ENCODE data around the gene RTBDN.
A peak's percentile ranks its signal among the peaks of the same experiment; 100 is the strongest.

RTBDN gene

DNA sequence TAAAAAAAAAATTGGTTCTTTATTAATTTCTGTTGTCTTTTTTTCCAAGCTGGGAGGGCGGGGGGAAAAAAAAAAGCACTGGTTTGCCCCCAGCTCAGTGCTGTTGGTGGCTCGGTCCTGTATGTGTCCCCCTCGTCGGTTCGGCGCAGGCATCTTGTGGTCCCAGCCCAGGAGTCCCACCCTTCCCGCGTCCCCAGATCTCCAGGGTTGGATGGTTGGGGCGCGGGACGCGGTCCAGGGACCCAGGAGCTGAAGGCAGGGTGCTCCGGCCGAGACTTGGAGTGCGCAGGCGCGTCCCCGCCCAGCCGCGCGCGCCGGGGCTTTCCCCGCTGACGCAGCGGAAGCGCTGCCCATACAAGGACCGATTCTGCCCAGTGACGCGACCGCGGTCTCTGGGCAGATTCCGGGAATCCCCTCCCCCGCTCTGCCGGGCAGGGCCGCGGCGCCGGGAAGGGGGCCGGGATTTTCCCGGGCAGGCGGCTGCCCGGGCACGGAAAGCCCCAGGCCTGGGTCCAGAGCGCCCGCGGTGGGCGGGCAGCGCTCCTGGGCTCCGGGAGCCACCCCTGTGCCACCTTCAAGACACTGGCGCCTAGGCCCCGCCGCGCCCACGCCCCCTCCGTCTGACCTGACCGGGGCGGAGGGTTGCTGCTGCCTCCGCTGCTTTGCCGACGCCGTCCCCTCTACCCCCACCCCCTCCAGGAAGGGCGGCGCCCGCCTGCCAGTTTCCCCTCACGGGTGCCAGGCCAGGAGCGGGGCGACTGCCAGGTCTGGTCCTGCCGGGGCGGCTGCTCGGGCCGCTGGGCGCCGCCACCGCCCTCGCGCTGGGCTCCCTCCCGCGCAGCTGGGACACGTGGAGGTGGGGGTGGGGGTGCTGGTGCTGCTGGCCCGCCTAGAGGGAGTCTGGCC, 40.8 kb downstream of the RTBDN start:
- peak in 3 of 4 experiments; percentile 83 to 90 (median 89) for DNase-seq (ENCODE audit: low read depth in 4 of 4, low spot score in 1 of 4)

DNA sequence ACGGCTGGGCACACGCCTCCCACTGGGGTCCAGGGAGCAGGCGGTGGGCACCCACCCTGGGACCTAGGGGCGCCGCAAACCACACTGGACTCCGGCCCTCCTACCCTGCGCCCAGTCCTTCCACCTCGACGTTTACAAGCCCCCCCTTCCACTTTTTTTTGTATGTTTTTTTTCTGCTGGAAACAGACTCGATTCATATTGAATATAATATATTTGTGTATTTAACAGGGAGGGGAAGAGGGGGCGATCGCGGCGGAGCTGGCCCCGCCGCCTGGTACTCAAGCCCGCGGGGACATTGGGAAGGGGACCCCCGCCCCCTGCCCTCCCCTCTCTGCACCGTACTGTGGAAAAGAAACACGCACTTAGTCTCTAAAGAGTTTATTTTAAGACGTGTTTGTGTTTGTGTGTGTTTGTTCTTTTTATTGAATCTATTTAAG, 41.5 kb downstream of the RTBDN start:
- DNase-seq (ENCODE audit: low read depth in 4 of 4, low spot score in 1 of 4), result no peak

DNA sequence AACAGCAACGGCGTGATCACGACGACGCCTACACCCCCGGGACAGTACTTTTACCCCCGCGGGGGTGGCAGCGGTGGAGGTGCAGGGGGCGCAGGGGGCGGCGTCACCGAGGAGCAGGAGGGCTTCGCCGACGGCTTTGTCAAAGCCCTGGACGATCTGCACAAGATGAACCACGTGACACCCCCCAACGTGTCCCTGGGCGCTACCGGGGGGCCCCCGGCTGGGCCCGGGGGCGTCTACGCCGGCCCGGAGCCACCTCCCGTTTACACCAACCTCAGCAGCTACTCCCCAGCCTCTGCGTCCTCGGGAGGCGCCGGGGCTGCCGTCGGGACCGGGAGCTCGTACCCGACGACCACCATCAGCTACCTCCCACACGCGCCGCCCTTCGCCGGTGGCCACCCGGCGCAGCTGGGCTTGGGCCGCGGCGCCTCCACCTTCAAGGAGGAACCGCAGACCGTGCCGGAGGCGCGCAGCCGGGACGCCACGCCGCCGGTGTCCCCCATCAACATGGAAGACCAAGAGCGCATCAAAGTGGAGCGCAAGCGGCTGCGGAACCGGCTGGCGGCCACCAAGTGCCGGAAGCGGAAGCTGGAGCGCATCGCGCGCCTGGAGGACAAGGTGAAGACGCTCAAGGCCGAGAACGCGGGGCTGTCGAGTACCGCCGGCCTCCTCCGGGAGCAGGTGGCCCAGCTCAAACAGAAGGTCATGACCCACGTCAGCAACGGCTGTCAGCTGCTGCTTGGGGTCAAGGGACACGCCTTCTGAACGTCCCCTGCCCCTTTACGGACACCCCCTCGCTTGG, 42.1 kb downstream of the RTBDN start:
- peak in 1 of 4 experiments; percentile 67 for DNase-seq (ENCODE audit: low read depth in 4 of 4, low spot score in 1 of 4)

DNA sequence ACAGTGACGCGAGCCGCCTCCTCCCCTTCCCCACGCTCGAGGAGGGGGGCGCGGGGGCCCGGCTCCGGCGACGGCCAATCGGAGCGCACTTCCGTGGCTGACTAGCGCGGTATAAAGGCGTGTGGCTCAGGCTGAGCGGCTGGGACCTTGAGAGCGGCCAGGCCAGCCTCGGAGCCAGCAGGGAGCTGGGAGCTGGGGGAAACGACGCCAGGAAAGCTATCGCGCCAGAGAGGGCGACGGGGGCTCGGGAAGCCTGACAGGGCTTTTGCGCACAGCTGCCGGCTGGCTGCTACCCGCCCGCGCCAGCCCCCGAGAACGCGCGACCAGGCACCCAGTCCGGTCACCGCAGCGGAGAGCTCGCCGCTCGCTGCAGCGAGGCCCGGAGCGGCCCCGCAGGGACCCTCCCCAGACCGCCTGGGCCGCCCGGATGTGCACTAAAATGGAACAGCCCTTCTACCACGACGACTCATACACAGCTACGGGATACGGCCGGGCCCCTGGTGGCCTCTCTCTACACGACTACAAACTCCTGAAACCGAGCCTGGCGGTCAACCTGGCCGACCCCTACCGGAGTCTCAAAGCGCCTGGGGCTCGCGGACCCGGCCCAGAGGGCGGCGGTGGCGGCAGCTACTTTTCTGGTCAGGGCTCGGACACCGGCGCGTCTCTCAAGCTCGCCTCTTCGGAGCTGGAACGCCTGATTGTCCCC, 42.9 kb downstream of the RTBDN start, which contains the start of gene JUNB:
Gene JUNB (plus strand): TSS at position 142 of the 706 bp plus-strand sequence. CDS start 286 bp downstream, at position 428.
- DNase-seq (ENCODE audit: low read depth in 4 of 4, low spot score in 1 of 4), result peak; percentile 91 to 96 (median 94)

DNA sequence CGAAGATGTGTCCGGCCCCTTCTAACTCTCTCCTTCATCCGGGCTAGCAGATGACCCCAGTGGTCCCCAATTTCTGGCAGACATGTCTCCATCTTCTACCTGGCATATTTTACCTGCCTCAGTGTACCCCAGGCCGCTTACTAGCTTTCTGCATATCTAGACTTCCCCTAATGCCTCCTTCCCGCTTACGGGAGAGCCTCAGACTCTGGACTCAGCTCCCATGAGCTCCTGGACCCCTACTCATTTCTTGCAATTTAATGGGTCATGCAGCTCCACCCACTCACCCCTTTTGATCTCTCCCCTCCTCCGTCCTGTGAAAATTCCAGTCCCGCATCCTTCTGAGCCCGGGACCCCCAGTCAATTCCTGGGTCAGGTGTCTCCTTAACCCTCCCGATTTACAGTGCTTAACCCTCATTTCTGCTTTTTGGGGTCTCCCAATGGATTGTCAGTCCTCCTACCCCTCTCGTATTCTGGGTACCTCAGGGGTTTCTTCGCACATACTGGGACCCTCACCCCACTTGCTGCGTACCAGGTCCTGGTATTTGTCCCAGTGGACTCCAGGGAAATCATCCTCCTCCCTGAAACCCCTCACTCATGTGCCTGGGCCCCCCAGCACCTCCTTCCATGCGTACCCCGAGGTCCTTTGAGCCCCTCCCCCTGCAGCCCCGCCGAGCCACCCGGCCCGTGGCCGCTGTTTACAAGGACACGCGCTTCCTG, 43.6 kb downstream of the RTBDN start:
- DNase-seq (ENCODE audit: low read depth in 4 of 4, low spot score in 1 of 4), result no peak

DNA sequence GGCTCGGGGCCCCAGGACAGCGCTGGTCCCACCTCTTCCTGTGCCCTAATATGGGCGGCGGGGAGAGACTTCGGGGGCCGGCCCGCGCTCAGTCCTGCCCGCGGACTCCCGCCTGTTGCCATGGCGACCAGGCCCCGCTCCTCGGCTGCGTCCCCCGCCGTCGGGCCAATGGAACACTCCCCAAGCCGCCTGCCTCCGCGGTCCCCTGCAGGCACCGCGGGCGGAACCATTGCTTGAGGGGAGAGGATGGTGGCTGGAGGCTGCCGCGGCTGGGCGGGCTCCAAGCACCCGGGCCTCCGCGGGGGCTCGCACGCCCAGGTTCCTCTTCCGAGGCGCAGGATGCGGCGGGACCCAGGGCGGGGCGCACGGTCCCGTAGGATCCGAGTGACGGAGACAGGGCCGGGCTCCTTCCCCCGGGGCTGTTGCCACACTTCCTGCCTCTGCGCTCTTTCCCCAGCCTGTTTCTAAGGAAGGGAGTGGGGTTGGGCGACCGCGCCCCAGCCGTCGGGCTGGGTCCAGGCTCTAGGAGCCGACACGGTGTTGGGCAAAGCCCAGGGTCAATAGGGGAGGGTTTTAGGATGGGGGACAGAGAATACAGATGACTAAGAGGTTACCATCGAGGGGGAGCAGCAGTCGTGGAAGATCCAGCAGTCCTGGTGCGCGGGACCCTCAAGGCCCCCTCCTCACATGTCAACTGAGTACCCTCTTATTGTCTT, 44.3 kb downstream of the RTBDN start:
- peak in 2 of 4 experiments; percentile 84 to 97 for DNase-seq (ENCODE audit: low read depth in 4 of 4, low spot score in 1 of 4)

DNA sequence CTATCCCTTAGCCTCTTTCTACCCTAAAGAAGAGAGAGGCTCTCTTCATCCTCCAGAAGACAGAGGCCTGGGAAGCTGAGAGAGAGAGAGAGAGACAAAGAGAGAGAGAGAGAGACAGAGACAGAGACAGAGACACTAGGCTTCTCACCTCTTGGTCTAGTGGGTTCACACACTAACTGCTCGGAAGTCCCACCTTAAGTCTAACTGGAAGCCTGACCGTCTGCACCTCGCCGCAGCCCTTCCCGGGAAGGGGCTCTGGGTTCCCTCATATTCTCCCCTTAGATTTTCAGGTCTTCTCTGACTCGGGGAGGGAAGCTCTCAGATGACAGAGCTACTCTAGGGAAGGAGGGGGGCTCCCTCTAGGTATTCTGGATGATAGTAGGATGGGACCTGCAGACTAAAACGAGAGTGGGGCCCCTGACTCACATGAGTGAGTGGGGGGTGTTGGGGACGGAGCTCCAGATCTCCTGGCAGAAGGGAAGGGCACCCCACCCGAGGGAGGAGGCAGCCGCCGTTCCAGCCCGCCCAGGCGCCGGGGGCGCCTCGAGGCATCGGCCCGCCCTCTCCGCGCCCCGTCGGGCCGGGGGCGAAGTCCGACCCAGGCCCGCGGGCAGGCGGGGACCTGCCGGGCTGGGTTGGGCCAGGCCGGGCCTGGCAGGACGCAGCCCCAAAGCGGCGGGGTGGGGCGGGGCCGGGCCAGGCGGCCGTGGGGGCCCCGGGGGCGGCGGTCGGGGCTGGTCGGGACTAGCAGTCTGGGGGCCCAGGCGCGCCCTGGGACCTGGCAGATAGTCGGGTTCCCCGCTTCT, 45.1 kb downstream of the RTBDN start:
- no peak for DNase-seq (ENCODE audit: low read depth in 4 of 4, low spot score in 1 of 4)

DNA sequence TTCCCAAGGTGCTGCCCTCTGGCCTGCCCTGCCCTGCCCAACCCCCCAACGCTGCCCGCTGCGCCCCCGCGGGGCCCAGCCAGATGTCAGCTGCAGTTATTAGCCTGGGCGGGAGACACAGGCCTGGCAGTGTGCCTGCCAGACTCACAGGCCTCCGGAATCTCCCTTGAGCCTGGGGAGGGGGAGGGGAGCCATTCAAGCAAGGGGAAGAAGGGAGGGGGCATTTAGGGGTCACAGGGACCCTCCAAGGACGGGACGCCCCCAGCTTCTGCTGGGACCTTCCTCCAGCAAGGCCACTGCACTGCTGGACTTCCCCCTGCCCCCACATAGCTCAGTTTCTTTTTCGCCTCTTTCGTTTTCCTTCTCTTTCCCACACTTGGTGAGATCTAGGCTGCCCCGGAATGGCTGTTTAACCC, 45.7 kb downstream of the RTBDN start:
- no peak for DNase-seq (ENCODE audit: low read depth in 4 of 4, low spot score in 1 of 4)

DNA sequence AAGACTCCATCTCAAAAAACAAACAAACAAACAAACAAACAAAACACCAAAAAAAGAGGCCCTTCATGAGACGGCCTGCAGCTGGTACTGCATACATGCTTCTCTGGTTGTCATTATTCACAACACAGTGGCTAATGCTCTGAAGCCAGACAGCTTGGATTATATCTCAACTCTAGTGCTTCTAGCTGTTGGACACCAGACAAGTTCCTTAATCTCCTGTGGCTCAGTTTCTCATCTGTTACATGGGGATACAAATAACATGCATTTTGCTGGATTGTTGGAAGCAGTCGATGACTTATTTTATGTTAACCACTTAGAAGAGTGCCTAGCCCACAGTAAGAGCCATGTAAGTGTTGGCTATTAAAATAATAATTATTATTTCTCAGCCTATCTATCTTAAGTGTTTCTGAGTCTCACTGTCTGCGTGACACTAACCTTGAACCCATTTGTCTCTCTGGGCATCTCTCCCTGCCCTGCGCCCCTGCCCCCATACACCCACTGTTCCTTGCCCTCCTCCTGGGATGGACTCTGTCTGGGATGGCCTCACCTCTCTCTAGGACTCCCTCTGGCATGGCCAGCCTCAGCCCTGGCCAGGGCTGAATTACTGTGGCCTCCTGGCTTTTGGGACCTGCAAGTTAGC, 46.2 kb downstream of the RTBDN start:
- DNase-seq (ENCODE audit: low read depth in 4 of 4, low spot score in 1 of 4), result no peak

DNA sequence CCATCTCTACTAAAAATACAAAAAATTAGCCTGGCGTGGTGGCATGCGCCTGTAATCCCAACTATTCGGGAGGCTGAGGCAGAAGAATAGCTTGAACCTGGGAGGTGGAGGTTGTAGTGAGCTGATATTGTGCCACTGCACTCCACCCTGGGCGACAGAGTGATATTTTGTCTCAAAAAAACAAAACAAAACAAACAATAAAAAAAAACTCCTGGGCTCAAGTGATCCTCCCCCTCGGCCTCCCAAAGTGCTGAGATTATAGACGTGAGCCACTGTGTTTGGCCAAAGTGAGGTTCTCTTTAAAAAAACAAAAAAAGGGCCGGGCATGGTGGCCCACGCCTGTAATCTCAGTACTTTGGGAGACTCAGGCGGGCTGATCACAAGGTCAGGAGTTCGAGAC, 46.9 kb downstream of the RTBDN start:
- no peak for DNase-seq (ENCODE audit: low read depth in 4 of 4, low spot score in 1 of 4)

DNA sequence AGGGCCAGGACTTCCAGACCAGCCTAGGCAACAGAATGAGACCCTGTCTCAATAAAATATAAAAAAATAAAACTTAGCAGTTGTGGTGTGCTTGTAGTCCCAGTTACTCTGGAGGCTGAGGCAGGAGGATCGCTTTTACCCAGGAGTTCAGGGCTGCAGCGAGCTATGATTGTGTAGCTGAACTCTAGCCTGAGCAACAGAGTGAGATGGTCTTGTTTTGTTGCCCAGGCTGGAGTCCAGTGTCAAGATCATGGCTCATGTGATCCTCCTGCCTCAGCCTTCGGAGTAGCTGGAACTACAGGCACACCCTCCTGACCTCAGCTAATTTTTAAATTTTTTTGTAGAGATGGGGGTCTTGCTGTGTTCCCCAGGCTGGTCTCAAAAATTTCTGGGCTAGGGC, 47.4 kb downstream of the RTBDN start:
- DNase-seq (ENCODE audit: low read depth in 4 of 4, low spot score in 1 of 4), result no peak

DNA sequence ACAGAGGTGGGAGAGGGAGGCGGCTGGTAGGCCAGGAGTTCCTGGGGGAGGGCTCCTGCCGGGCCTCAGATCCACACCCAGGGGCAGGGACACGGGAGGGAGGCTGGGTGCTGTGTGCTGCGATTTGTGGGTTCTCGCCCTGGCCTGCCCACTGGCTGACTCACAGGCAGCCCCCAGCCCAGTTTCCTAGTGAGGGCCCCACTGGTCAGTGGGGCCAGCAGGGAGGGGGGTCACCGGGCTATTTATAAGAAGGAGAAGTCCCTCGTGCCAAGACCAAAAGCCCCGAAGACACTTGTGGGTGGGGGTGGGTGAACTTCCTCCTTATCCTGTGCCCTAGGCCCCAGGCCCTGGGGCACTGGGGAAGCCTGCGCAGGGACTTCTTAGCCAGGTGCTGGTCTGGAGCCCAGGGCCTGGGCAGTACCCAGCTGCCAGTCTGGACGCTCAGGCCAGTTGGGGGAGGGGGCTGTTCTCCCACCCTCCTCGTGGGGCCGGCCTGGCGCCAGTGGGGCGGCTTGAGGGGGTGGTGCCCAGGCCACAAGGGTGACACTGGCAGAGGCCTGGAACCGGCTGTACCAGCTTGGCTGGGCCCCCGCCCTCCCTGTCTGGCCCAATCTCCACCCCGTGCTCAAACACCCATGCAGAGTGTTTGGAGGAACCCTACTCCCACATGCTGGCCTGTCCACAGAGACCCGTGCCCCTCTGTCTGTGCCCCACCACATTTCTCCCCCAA, 48.1 kb downstream of the RTBDN start:
- DNase-seq (ENCODE audit: low read depth in 4 of 4, low spot score in 1 of 4), result no peak

DNA sequence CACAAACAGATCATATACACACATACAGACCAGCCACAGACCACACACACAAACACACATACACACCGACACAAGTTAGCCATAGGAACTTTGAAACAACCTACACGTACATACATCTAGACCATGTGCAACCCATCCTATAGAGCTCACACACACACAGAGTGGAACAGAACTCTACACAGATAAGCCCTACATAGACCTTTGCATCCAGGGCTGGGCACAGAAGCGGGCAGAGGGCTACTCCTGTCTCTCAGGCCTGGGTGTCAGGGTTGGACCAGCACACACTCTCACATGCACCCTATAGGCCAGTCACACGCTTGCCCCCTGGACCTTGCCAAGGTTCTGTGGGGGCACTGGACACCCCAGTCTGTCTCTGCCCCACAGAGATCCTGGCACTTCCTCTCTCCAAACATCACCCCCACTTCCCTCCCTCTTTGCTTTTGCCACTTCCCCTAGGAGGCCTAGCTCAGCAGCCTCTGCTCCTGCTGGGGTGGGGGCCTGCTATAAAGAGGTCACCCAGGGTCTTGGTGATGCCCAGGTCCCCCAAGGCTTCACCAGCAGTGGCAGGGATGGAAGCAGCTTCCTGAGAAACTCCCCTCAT, 48.8 kb downstream of the RTBDN start:
- DNase-seq (ENCODE audit: low read depth in 4 of 4, low spot score in 1 of 4), result no peak

DNA sequence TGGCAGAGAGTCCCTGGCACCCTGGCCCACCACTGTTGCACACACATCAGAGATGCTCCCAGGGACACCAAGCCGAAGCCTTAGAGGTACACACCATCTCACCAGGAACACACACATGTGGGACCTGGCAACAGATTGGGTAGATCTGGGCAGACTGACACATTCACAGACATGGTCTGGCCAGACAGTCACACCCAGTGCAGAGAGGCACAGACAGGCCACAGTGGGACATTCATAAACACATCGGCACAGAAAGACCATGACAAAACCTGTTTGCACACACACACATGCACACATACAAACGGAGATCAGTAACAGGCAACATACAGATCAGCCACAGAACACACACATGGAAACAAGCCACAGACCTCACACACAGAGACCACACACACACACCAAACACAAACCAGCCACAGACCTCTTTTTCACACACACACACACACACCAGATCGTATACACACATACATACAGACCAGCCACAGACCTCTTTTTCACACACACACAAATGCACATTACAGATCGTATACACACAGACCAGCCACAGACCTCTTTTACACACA, 49.4 kb downstream of the RTBDN start:
- no peak for DNase-seq (ENCODE audit: low read depth in 4 of 4, low spot score in 1 of 4)

DNA sequence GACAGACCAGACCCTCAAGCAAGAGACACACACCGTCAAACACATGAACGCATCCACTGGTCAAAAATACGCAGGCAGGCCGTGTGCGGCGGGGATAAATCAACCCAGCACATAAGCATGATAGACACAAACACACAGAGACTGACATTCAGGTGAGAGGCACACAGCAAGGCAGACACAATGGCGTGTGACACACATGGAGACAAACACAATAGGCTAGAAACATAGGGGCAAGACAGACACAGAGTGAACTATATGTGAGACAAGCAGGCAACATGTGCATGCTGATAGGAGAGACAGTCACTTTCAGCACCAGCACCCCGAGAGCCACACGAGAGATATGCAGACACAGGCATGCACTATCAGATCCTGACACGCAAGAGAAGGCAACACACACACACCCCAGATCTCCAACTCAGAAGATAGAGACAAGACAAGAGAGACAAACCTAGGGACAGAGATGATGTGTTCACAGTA, 49.9 kb downstream of the RTBDN start:
- DNase-seq (ENCODE audit: low read depth in 4 of 4, low spot score in 1 of 4), result no peak

DNA sequence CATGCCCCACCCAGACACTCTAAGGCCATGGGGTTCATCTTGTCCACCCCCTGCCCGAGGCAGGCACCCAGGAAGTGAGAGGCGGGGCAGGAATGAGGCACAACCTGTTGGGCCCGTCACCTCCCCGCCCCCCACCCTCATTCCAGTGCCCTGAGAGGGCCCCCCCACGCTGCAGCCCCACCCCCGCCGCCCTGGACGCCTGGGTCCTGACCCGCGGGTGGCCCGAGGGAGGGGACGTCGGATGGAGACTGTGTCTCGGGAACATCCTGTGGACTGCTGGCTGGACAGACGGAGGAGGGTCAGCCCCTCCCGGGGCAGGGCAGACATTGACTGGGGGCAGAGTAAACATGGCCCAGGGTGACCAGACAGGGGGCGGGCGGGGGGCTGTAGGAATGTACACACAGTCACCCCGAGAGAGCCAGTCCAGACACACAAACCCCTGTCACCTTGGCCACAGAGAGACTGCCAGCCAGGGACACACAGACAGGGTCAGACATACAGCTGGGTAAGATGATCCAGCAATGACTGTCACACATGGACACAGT, 50.5 kb downstream of the RTBDN start:
- no peak for DNase-seq (ENCODE audit: low read depth in 4 of 4, low spot score in 1 of 4)
